Small intestine (tissue), 7 donors: ENCODE results near the gene MAPT. TPM values are rescaled to one million over a fixed set of nuclear protein-coding genes. Genes with fewer than 3 reads are reported as not detected.
"Not testable (repeated sequence)": the region's sequence is repeated elsewhere in the genome, so short reads cannot be mapped to it uniquely, and the experiment has no call there.

Experiments
- DNase-seq, 2 donors: peaks; one replicate each; pipeline versions ENCODE4 v3.0.0 to v3.0.0-alpha.2; 2013
- FAIRE-seq: peaks from 2 replicates; lab custom pipeline; 2012; peaks lifted over from hg19 to GRCh38; lab: Jason Lieb, UNC
- H3K27ac ChIP-seq, 3 donors: one replicate each; pipeline ENCODE4 v1.5.1; 2013; ENCODE audit warnings: low read length in 2 of 3, mild to moderate bottlenecking in 2 of 3, control low read depth in 1 of 3, inconsistent platforms in 1 of 3, low read depth in 1 of 3, moderate library complexity in 1 of 3
- H3K27me3 ChIP-seq, 3 donors: one replicate each; pipeline ENCODE4 v1.6.1; 2013; ENCODE audit warnings: low read length in 3 of 3, inconsistent platforms in 1 of 3; ENCODE audit not compliant: control insufficient read depth in 3 of 3, insufficient read depth in 3 of 3
- H3K36me3 ChIP-seq, 3 donors: one replicate each; pipeline ENCODE4 v1.6.1; 2013; ENCODE audit warnings: low read length in 3 of 3, inconsistent platforms in 1 of 3, low read depth in 1 of 3, mild to moderate bottlenecking in 1 of 3, moderate library complexity in 1 of 3; ENCODE audit not compliant: control insufficient read depth in 3 of 3, insufficient read depth in 2 of 3
- H3K4me1 ChIP-seq, 3 donors: one replicate each; pipeline ENCODE4 v1.6.1; 2013; ENCODE audit warnings: low read length in 2 of 3, inconsistent platforms in 1 of 3, low read depth in 1 of 3, mild to moderate bottlenecking in 1 of 3, moderate library complexity in 1 of 3; ENCODE audit not compliant: control insufficient read depth in 3 of 3, insufficient read depth in 2 of 3
- H3K4me3 ChIP-seq, 3 donors: one replicate each; pipeline ENCODE4 v1.5.1; 2013; ENCODE audit warnings: low read length in 3 of 3, control low read depth in 1 of 3, inconsistent platforms in 1 of 3, low read depth in 1 of 3, mild to moderate bottlenecking in 1 of 3, moderate library complexity in 1 of 3
- H3K9me3 ChIP-seq, 2 donors: one replicate each; pipeline ENCODE4 v1.6.1; 2013; ENCODE audit warnings: low read depth in 1 of 2, low read length in 1 of 2; ENCODE audit not compliant: control insufficient read depth in 2 of 2, insufficient read depth in 1 of 2
- WGBS, 3 donors: extraction: QIAGEN DNeasy Blood & Tissue Kit; methylation state at CpG; one replicate each; pipeline ENCODE4 v1.1.7; 2013; 5-methylcytosine and 5-hydroxymethylcytosine counted together
- polyA plus RNA-seq, 4 donors: library from polyadenylated mRNA; stranded (reverse) in 3 of 4; unstranded in 1 of 4; fragments of 200-250 nt in 3 of 4; fragments of 120-200 nt in 1 of 4; gene quantifications; one replicate each; pipeline versions ENCODE4 v1.2.1 to v1.2.3, GENCODE V29; 2013
- donor health status: healthy with polysubstance abuse.
- donor health status: control.
- donor health status: control.
- donor health status: Bipolar disorder and iron deficiency.
- donor health status: healthy.

The MAPT gene
- polyA plus RNA-seq, 4 donors = 0.54 to 6.0 (median 0.87) TPM; not detected in 1

- H3K9me3 ChIP-seq = no peaks in the 10 kb centered on the region
- 35 to 60% (median 44%) methylated on average over 8 of the region's 8 CpGs for WGBS, 3 donors
- H3K36me3 ChIP-seq = no peaks in the 10 kb centered on the region
- no peak for DNase-seq
- peaks cover 0 to 28% (median 2%) of the 10 kb centered on the region in 3 donors for H3K27me3 ChIP-seq
- no peak overlapping the region for H3K4me3 ChIP-seq
- FAIRE-seq = no peak
- H3K4me1 ChIP-seq = no peaks in the 10 kb centered on the region
- no peak overlapping the region for H3K27ac ChIP-seq
These were observed 11.9 kb downstream of the MAPT start for GRCh38 chr17:45906237-45906636.

GRCh38 chr17:45906927-45907622 is 12.7 kb downstream of the MAPT start:
- Histone ChIP-seq H3K36me3 (no peaks in the 10 kb centered on the region), H3K27ac (no peak overlapping the region), H3K4me1 (no peaks in the 10 kb centered on the region), H3K9me3 (no peaks in the 10 kb centered on the region), H3K4me3 (no peak overlapping the region), H3K27me3 (peaks cover 0 to 28% (median 2%) of the 10 kb centered on the region in 3 donors)
- WGBS, 3 donors = 63 to 75% (median 69%) methylated on average over 15 of the region's 15 CpGs
- DNase-seq = no peak
- no peak for FAIRE-seq

GRCh38 chr17:45907750-45908395 is 13.5 kb downstream of the MAPT start:
- Histone ChIP-seq H3K27me3 (peaks cover 0 to 26% (median 2%) of the 10 kb centered on the region in 3 donors), H3K27ac (no peak overlapping the region), H3K9me3 (peaks cover 0 to 3% of the 10 kb centered on the region in 2 donors), H3K4me3 (no peak overlapping the region), H3K4me1 (no peaks in the 10 kb centered on the region), H3K36me3 (no peaks in the 10 kb centered on the region)
- DNase-seq (no peak), FAIRE-seq (no peak)
- WGBS, 3 donors = 61 to 72% (median 65%) methylated on average over 11 of the region's 11 CpGs

- 23 to 34% (median 26%) methylated on average over 3 of the region's 3 CpGs for WGBS, 3 donors
- DNase-seq (no peak), FAIRE-seq (no peak)
- Histone ChIP-seq H3K4me3 (no peak overlapping the region), H3K36me3 (no peaks in the 10 kb centered on the region), H3K27ac (no peak overlapping the region), H3K9me3 (peaks cover 0 to 5% of the 10 kb centered on the region in 2 donors), H3K27me3 (peaks cover 0 to 22% (median 2%) of the 10 kb centered on the region in 3 donors), H3K4me1 (no peaks in the 10 kb centered on the region)
These were observed 14.1 kb downstream of the MAPT start for GRCh38 chr17:45908460-45908859.

- Histone ChIP-seq H3K4me3 (no peak overlapping the region), H3K27me3 (peaks cover 0 to 22% (median 2%) of the 10 kb centered on the region in 3 donors), H3K27ac (no peak overlapping the region), H3K9me3 (peaks cover 0 to 8% of the 10 kb centered on the region in 2 donors), H3K36me3 (no peaks in the 10 kb centered on the region), H3K4me1 (no peaks in the 10 kb centered on the region)
- DNase-seq = no peak
- 70 to 82% (median 82%) methylated on average over 8 of the region's 8 CpGs for WGBS, 3 donors
- FAIRE-seq = no peak
These were observed 14.6 kb downstream of the MAPT start for GRCh38 chr17:45908935-45909334.

GRCh38 chr17:45910667-45911066 is 16.3 kb downstream of the MAPT start:
- Histone ChIP-seq H3K27me3 (peaks cover 0 to 20% (median 2%) of the 10 kb centered on the region in 3 donors), H3K9me3 (peaks cover 0 to 8% of the 10 kb centered on the region in 2 donors), H3K4me3 (no peak overlapping the region), H3K27ac (no peak overlapping the region), H3K4me1 (no peaks in the 10 kb centered on the region), H3K36me3 (no peaks in the 10 kb centered on the region)
- DNase-seq (no peak), FAIRE-seq (no peak)
- 66 to 85% (median 80%) methylated on average over 3 of the region's 3 CpGs for WGBS, 3 donors

- DNase-seq (no peak), FAIRE-seq (no peak)
- Histone ChIP-seq H3K36me3 (no peaks in the 10 kb centered on the region), H3K27me3 (peaks cover 0 to 18% (median 0%) of the 10 kb centered on the region in 3 donors), H3K4me3 (no peak overlapping the region), H3K4me1 (no peaks in the 10 kb centered on the region), H3K27ac (no peak overlapping the region), H3K9me3 (peaks cover 0 to 8% of the 10 kb centered on the region in 2 donors)
These were observed 18.0 kb downstream of the MAPT start for GRCh38 chr17:45912319-45912718.

- not testable (repeated sequence) for H3K4me3 ChIP-seq, H3K9me3 ChIP-seq, H3K27ac ChIP-seq, H3K36me3 ChIP-seq, FAIRE-seq, DNase-seq, H3K4me1 ChIP-seq
- peaks cover 0 to 18% (median 0%) of the 10 kb centered on the region in 3 donors for H3K27me3 ChIP-seq
- 83 to 84% (median 84%) methylated on average over 5 of the region's 5 CpGs for WGBS, 3 donors
These were observed 18.7 kb downstream of the MAPT start for GRCh38 chr17:45913030-45913429.
